ENCODE results near the gene C19orf12.

Gene C19orf12

DNA sequence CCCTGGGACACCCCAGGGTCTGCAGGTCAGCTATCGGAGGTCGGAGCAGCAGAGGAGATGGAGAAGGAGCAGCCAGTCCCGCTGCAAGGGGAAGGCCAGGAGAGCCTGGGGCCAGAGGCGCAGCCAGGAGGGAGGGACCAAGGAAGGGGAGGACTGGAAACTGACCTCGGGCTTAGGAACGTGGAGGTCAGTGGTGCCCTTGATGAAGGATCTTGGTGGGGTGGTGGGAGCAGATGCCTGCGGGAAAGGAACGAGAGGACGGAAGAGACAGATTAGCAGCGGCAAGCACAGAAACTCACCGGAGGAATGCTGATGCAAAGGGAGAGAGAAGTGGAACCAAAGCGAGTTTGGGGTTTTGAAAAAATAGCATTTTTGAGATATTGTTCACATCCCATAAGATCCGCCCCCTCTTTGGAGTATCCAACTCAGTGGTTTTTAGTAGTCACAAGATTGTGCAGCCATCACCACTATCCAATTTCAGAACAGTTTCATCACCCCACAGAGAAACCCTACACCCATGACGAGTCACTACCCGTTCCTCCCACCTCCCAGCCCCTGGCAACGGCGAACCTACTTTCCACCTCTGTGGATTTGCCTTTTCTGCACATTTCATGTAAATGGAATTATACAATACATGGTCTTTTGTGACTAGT, 27.7 kb downstream of the C19orf12 start:
- TF ChIP-seq FOXP2 (optimal IDR thresholded peaks at IDR 0.05; ENCODE audit: control extremely low read depth, extremely low read length, insufficient read depth) (no peak), EZH2 (IDR thresholded peaks at IDR 0.05) (no peak), POLR2AphosphoS5 (IDR thresholded peaks at IDR 0.05; ENCODE audit: borderline replicate concordance, low read depth, low read length) (no peak)
- H3K9ac ChIP-seq (ENCODE audit: insufficient read length): no peak overlapping the region
- H3K9me3 ChIP-seq (ENCODE audit: low read depth, low read length): no peaks in the 10 kb centered on the region
- H3K4me3 ChIP-seq: no peak overlapping the region
- H3K27ac ChIP-seq: no peak overlapping the region
- DNase-seq (ENCODE audit: low read depth, low spot score): no peak
- H3K36me3 ChIP-seq (ENCODE audit: insufficient read depth, low read length): no peaks in the 10 kb centered on the region

DNA sequence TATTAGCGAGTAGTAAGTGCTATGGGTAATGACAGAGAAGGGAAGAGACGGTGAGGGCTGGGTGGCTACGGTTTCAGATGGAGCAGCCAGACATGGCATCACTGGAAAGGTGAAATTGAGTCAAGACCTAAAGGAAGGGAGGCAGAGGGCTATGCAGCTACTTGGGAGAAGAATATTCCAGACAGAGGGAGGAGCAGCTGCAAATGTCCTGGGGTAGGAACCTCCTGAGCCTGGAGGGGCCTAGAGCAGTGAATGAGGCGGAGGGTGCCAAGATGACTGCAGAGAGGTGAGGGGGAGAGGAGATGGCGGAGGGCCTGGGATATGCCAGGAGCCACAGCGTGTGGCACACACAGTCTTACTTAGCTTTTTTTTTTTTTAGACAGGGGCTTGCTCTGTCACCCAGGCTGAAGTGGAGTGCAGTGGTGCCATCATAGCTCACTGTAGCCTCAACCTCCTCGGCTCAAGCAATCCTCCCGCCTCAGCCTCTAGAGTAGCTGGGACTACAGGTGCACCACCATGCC, 28.7 kb downstream of the C19orf12 start:
- H3K9ac ChIP-seq (ENCODE audit: insufficient read length): no peak overlapping the region
- H3K27ac ChIP-seq: no peak overlapping the region
- TF ChIP-seq POLR2AphosphoS5 (IDR thresholded peaks at IDR 0.05; ENCODE audit: borderline replicate concordance, low read depth, low read length) (no peak), FOXP2 (optimal IDR thresholded peaks at IDR 0.05; ENCODE audit: control extremely low read depth, extremely low read length, insufficient read depth) (no peak), EZH2 (IDR thresholded peaks at IDR 0.05) (no peak)
- no peak for DNase-seq (ENCODE audit: low read depth, low spot score)
- no peaks in the 10 kb centered on the region for H3K9me3 ChIP-seq (ENCODE audit: low read depth, low read length)
- H3K36me3 ChIP-seq (ENCODE audit: insufficient read depth, low read length): no peaks in the 10 kb centered on the region
- H3K4me3 ChIP-seq: no peak overlapping the region

DNA sequence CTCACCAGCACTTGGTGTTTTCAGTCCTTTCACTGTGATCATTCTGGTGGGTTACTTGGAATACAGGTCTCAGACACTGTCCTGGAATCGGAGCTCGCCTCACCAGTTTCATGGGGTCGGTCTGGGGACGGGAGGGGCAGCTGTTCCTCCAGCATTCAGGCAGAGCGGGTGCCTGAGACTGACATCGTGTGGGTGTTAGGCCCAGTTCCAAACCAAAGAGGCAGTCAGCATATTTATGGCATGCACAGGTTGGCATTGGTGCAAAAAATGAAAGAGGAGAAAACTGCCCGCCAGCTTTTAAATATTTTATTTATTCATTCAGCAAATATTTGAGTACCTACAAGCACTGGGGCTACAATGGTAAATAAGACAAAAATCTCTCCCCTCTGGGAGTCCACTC, 29.7 kb downstream of the C19orf12 start:
- Histone ChIP-seq H3K36me3 (ENCODE audit: insufficient read depth, low read length) (no peaks in the 10 kb centered on the region), H3K9ac (ENCODE audit: insufficient read length) (no peak overlapping the region), H3K4me3 (no peak overlapping the region), H3K9me3 (ENCODE audit: low read depth, low read length) (no peaks in the 10 kb centered on the region), H3K27ac (no peak overlapping the region)
- no peak for DNase-seq (ENCODE audit: low read depth, low spot score)
- TF ChIP-seq EZH2 (IDR thresholded peaks at IDR 0.05) (no peak), FOXP2 (optimal IDR thresholded peaks at IDR 0.05; ENCODE audit: control extremely low read depth, extremely low read length, insufficient read depth) (no peak), POLR2AphosphoS5 (IDR thresholded peaks at IDR 0.05; ENCODE audit: borderline replicate concordance, low read depth, low read length) (no peak)

DNA sequence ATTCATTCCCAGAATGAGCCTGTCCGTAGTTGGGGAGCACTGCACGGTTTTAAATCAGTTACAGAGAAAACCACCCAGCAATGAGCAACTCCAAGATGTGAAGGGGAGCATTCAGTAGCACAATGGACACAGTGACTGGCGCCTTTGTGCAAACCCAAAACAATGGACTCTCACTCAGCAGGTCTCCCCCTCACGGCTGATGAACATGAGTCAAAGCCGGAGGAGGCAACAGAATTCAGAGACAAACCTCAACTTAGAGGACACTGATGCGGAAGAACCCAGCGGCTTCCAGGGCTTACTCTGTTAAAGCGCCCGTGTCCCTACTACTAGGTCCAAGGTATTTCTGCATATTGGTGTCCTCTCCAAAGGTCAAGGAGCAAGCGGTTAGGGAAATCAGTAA, 32.1 kb downstream of the C19orf12 start:
- TF ChIP-seq EZH2 (IDR thresholded peaks at IDR 0.05) (no peak), FOXP2 (optimal IDR thresholded peaks at IDR 0.05; ENCODE audit: control extremely low read depth, extremely low read length, insufficient read depth) (no peak), POLR2AphosphoS5 (IDR thresholded peaks at IDR 0.05; ENCODE audit: borderline replicate concordance, low read depth, low read length) (no peak)
- H3K4me3 ChIP-seq: no peak overlapping the region
- no peaks in the 10 kb centered on the region for H3K9me3 ChIP-seq (ENCODE audit: low read depth, low read length)
- no peaks in the 10 kb centered on the region for H3K36me3 ChIP-seq (ENCODE audit: insufficient read depth, low read length)
- no peak overlapping the region for H3K9ac ChIP-seq (ENCODE audit: insufficient read length)
- H3K27ac ChIP-seq: no peak overlapping the region
- no peak for DNase-seq (ENCODE audit: low read depth, low spot score)

DNA sequence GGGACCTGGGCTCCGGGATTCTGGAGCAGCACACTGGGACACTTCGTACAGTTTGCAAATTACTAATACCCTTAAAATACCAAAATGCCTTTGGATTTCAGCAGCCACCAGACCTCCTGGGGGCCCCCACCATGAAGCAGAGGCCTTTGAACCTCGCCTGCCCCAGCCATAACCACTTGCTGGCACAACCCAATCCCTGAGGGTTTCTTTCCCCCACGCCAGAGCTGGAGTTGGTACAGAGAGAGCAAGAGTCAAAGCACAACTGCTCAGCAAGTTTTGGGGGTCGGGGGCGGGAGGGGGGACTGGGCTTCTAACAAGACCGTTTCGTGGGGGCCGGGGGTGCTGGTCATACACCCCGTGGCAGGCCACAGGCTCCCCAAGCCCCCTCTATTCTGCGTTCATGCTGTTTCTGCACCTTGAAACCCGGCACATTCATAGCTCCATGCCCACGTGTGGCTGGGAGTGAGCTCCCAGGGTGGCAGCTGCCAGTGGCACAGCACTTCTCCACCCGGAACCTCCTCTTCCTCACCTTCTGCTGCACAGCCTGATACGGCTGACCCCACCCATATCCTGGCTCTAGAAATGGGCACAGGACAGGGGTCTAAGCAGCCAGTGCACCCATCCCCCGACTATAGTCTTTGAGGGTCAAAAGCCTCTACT, 32.7 kb downstream of the C19orf12 start:
- no peak overlapping the region for H3K9ac ChIP-seq (ENCODE audit: insufficient read length)
- H3K27ac ChIP-seq: no peak overlapping the region
- TF ChIP-seq POLR2AphosphoS5 (IDR thresholded peaks at IDR 0.05; ENCODE audit: borderline replicate concordance, low read depth, low read length): no peak
- TF ChIP-seq FOXP2 (optimal IDR thresholded peaks at IDR 0.05; ENCODE audit: control extremely low read depth, extremely low read length, insufficient read depth): no peak
- no peak for TF ChIP-seq EZH2 (IDR thresholded peaks at IDR 0.05)
- H3K36me3 ChIP-seq (ENCODE audit: insufficient read depth, low read length): no peaks in the 10 kb centered on the region
- no peak overlapping the region for H3K4me3 ChIP-seq
- DNase-seq (ENCODE audit: low read depth, low spot score): no peak
- no peaks in the 10 kb centered on the region for H3K9me3 ChIP-seq (ENCODE audit: low read depth, low read length)

DNA sequence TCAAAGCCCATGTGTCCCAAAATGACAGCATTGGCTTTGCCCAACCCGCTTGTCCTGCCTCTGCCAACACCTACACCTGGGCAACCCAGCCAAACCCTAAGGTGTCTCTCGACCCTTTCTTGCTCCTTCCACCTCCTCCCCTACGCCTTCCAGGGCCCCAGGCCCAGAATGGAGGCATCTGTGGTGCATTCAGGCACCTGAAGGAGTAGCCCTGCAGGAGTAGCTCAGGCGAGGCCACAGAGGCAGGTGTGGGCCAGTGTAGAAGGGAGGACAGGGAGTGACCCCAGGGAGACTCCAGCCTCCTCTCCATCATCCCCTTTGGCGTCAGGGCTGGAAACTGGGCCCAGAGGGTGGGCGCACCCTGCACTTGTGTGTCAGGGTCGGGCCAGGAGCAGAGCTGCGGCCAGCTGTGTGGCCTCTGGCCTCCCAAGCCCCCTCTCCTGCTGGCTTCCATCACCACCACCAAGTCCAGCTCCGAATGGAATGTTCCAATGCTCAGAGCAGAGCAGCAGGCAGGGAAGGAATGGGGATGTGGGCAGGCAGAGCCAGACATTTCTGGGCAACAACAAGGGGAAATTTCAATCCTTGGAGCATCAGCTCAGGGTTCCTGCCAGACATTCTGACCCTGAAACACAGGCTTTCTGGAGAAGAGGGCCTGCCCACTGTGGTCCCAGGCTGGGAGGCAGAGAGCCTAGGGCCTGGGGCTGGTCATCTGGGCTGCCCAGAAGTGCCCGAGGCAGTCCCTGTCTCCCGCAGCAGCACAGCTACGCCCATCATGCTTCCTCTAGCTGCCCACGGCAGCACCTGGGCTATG, 33.4 kb downstream of the C19orf12 start:
- TF ChIP-seq FOXP2 (optimal IDR thresholded peaks at IDR 0.05; ENCODE audit: control extremely low read depth, extremely low read length, insufficient read depth): no peak
- TF ChIP-seq EZH2 (IDR thresholded peaks at IDR 0.05): no peak
- TF ChIP-seq POLR2AphosphoS5 (IDR thresholded peaks at IDR 0.05; ENCODE audit: borderline replicate concordance, low read depth, low read length): no peak
- Histone ChIP-seq H3K9ac (ENCODE audit: insufficient read length) (no peak overlapping the region), H3K9me3 (ENCODE audit: low read depth, low read length) (no peaks in the 10 kb centered on the region), H3K36me3 (ENCODE audit: insufficient read depth, low read length) (no peaks in the 10 kb centered on the region), H3K4me3 (no peak overlapping the region), H3K27ac (no peak overlapping the region)
- no peak for DNase-seq (ENCODE audit: low read depth, low spot score)

DNA sequence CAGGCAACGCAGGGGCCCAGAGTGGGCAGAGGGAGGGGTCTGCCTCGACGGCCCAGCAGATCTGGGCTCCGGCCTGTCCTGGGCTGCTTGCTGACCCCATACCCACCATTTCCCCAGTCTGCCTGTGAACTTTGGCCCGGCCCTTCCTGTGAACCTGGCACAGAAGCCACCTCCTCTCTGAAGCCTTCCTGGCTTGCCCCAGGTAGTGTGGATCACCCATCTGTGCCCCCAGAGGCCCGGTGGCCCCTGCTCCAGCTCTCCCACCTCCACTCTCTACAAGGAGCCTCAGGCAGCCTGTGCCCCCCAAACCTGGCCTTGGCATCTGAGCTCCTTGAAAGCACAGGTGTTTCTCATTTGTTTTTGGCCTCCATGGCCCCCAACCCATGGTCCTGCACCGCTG, 34.1 kb downstream of the C19orf12 start:
- H3K4me3 ChIP-seq: no peak overlapping the region

DNA sequence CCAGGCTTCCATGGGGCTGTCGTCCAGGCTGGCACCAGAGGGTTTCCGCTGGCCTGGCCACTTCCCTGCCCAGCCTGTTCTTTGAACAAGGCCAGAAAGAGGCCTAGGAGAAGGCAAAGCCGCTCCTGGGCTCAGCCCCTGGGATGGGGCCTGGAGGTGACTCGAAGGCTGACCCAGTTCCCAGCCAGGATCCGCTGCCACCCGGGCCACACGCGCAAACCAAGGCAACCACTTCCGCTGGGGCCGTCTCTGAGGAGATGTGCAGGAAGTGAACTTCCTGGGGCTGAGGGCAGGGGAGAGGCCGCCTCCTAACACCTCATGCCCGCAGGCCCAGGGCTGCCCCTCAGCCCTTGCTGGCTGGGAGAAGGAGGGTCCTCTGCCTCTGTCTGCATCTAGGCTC, 34.6 kb downstream of the C19orf12 start:
- Histone ChIP-seq H3K9ac (ENCODE audit: insufficient read length) (no peak overlapping the region), H3K9me3 (ENCODE audit: low read depth, low read length) (no peaks in the 10 kb centered on the region), H3K36me3 (ENCODE audit: insufficient read depth, low read length) (no peaks in the 10 kb centered on the region), H3K27ac (no peak overlapping the region), H3K4me3 (no peak overlapping the region)
- no peak for TF ChIP-seq POLR2AphosphoS5 (IDR thresholded peaks at IDR 0.05; ENCODE audit: borderline replicate concordance, low read depth, low read length)
- no peak for TF ChIP-seq FOXP2 (optimal IDR thresholded peaks at IDR 0.05; ENCODE audit: control extremely low read depth, extremely low read length, insufficient read depth)
- no peak for TF ChIP-seq EZH2 (IDR thresholded peaks at IDR 0.05)
- no peak for DNase-seq (ENCODE audit: low read depth, low spot score)

More for the DNA sequence above, 34.1 kb downstream of the C19orf12 start:
- no peak for DNase-seq (ENCODE audit: low read depth, low spot score)
- Histone ChIP-seq H3K9me3 (ENCODE audit: low read depth, low read length) (no peaks in the 10 kb centered on the region), H3K27ac (no peak overlapping the region), H3K9ac (ENCODE audit: insufficient read length) (no peak overlapping the region), H3K36me3 (ENCODE audit: insufficient read depth, low read length) (no peaks in the 10 kb centered on the region)
- TF ChIP-seq EZH2 (IDR thresholded peaks at IDR 0.05) (no peak), FOXP2 (optimal IDR thresholded peaks at IDR 0.05; ENCODE audit: control extremely low read depth, extremely low read length, insufficient read depth) (no peak), POLR2AphosphoS5 (IDR thresholded peaks at IDR 0.05; ENCODE audit: borderline replicate concordance, low read depth, low read length) (no peak)
